ENCODE data around the gene PDZK1. TPM values are rescaled to one million over a fixed set of nuclear protein-coding genes. Genes with fewer than 3 reads are reported as not detected.
A peak's percentile ranks its signal among the peaks of the same experiment; 100 is the strongest.

The PDZK1 gene
- total RNA-seq, 1 donor from 2014 or later, result not detected

DNA sequence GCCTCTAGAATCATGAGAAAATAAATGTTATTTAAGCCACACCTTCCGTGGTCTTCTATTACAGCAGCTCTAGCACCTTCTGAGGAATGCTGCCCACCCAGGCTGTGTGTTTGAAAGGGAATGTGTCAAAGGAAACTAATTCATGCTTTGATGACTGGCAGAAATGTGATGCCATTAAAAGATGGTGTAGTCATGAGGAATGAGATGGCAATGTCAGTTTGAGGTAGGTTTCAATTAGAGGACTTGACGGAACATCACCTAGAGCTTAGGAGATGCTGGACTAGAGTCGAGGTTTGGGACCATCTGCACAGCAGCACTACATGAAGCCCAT, 10.6 kb downstream of the PDZK1 start:
- intact Hi-C loops (cut with DNase I), result no loop called here
- Histone ChIP-seq H3K9me3 (no peaks in the 10 kb centered on the region), H3K36me3 (no peaks in the 10 kb centered on the region), H3K4me3 (no peak overlapping the region), H3K27me3 (ENCODE audit: low read depth) (no peaks in the 10 kb centered on the region), H3K27ac (no peak overlapping the region), H3K4me1 (no peaks in the 10 kb centered on the region)
- DNase-seq, result no peak
- no peak for ATAC-seq
- TF ChIP-seq, protein P1, sequence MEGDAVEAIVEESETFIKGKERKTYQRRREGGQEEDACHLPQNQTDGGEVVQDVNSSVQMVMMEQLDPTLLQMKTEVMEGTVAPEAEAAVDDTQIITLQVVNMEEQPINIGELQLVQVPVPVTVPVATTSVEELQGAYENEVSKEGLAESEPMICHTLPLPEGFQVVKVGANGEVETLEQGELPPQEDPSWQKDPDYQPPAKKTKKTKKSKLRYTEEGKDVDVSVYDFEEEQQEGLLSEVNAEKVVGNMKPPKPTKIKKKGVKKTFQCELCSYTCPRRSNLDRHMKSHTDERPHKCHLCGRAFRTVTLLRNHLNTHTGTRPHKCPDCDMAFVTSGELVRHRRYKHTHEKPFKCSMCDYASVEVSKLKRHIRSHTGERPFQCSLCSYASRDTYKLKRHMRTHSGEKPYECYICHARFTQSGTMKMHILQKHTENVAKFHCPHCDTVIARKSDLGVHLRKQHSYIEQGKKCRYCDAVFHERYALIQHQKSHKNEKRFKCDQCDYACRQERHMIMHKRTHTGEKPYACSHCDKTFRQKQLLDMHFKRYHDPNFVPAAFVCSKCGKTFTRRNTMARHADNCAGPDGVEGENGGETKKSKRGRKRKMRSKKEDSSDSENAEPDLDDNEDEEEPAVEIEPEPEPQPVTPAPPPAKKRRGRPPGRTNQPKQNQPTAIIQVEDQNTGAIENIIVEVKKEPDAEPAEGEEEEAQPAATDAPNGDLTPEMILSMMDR (IDR thresholded peaks at IDR 0.05), result no peak

- no peak overlapping the region for H3K4me3 ChIP-seq
- peak in 1 of 2 donors; percentile 56 for ATAC-seq
- no peak overlapping the region for H3K27ac ChIP-seq
- H3K9me3 ChIP-seq, result no peaks in the 10 kb centered on the region
- H3K36me3 ChIP-seq, result no peaks in the 10 kb centered on the region
- no peak for DNase-seq
- TF ChIP-seq, protein P1 (IDR thresholded peaks at IDR 0.05), result no peak
- H3K27me3 ChIP-seq (ENCODE audit: low read depth), result no peaks in the 10 kb centered on the region
- H3K4me1 ChIP-seq, result no peaks in the 10 kb centered on the region
- intact Hi-C loops (cut with DNase I), result no loop called here
Measured at GRCh38 chr1:145695821-145696629, 11.1 kb downstream of the PDZK1 start.

- DNase-seq (no peak), ATAC-seq (no peak)
- Histone ChIP-seq H3K36me3 (no peaks in the 10 kb centered on the region), H3K4me3 (no peak overlapping the region), H3K9me3 (no peaks in the 10 kb centered on the region), H3K27ac (no peak overlapping the region), H3K4me1 (no peaks in the 10 kb centered on the region), H3K27me3 (ENCODE audit: low read depth) (no peaks in the 10 kb centered on the region)
- intact Hi-C loops (cut with DNase I), result no loop called here
- TF ChIP-seq, protein P1 (IDR thresholded peaks at IDR 0.05), result no peak
Measured at GRCh38 chr1:145692785-145693443, 14.3 kb downstream of the PDZK1 start.

DNA sequence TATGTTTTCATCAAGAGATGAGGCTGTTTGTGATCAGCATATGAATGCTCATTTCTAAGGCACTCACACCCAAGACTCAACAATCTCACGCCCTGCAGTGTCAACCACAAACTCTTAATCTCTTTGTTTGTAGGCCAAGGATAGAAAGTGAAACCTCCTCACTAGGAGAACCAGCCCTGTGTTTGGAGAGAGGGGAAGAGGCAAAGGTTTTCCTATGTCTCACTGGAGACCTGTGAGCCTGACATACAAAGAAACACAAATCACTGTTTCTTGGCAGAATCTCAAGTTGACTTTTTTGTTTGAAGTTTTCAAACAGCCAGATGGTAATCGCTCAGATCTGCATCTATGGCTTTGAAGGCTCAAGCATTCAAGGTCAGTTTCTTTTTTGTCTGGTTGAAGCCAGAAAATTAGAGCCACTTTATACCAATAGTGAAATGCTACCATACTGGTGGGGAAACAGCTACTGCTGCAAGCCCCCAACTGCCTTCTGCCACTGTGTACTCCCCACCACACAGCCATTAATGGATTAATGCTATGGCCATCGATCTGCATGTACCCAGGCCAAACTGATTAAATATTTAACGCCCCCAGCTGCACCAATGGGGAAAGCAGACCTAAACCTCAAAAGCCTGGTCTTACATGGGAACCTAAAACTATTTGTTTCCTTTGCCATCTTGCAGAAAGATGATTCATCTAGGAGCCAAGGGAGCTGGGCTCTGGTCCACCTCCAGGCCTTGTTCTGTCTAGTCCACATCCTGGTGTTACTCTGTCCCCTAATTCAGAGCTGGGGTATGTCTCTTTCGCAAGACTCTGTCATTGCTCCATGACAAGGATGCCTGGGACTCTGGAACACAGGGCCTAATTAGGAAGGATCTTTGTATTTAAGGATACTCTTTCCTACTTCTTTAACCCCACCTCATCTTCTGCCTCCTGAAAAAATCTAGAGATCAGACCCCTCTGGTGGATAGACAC, 16.3 kb downstream of the PDZK1 start:
- ATAC-seq (peak; percentile 66 to 69), DNase-seq (no peak)
- Histone ChIP-seq H3K36me3 (no peaks in the 10 kb centered on the region), H3K9me3 (no peaks in the 10 kb centered on the region), H3K4me3 (no peak overlapping the region), H3K27ac (no peak overlapping the region), H3K4me1 (no peaks in the 10 kb centered on the region), H3K27me3 (ENCODE audit: low read depth) (no peaks in the 10 kb centered on the region)
- TF ChIP-seq, protein P1 (IDR thresholded peaks at IDR 0.05), result no peak
- intact Hi-C loops (cut with DNase I), result no loop called here

GRCh38 chr1:145689922-145690321, 17.2 kb downstream of the PDZK1 start:
- no peaks in the 10 kb centered on the region for H3K4me1 ChIP-seq
- H3K4me3 ChIP-seq, result no peak overlapping the region
- TF ChIP-seq, protein P1 (IDR thresholded peaks at IDR 0.05), result no peak
- H3K27me3 ChIP-seq (ENCODE audit: low read depth), result no peaks in the 10 kb centered on the region
- no peaks in the 10 kb centered on the region for H3K36me3 ChIP-seq
- intact Hi-C loops (cut with DNase I), result no loop called here
- no peak for ATAC-seq
- no peak for DNase-seq
- H3K9me3 ChIP-seq, result no peaks in the 10 kb centered on the region
- no peak overlapping the region for H3K27ac ChIP-seq

Data from lower lobe of right lung (tissue), 2 donors.